ENCODE measurements around the gene NAALADL2. TPM values are rescaled to one million over a fixed set of nuclear protein-coding genes. Genes with fewer than 3 reads are reported as not detected.

NAALADL2 gene
- total and polyA plus RNA-seq, 2 of the 13 experiments (the other 11 are each of a cell fraction or from before 2014, with no cell fraction given), result 0.08 TPM; not detected in 1

DNA sequence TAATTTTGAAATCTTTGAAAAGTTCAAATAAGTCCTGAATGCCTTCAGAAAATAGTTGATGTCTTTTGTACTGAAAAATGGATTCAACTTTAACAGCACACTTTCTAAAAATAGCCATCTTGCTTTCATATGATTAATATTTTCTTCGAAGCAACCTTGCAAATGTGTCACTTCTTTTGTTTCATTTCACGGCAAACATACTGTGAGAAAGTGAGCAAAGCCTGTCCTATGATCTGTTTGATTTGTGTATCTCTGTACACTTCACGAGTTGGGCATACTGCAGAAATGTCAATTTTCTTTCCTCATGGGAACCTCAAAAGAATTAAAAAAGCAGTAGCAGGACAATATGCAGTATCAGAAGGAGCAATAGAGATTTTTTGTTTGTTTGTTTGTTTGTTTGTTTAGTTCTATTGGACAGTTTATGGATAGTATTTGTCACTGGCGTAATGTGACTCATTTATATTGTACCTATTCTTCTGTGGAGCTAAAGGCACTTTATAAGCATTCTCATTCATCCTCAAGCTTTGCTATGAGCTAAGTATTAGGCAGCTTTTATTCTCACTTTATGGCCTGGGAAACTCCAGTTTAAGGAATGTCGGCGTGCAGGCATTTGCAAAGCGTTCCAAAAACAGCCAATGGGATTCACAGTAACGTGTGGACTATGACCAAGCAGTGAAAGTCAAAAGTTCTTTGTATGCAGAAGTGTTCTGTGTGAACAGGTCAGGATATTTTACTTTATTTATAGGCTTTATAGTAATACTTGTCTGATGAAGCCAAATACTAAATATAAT is 572.0 kb downstream of the NAALADL2 start:
- no TSS peak for BruUV-seq (replicated peaks)
- Histone ChIP-seq H3K27me3 (ENCODE audit: control insufficient read depth in 1 of 2, insufficient read depth in 2 of 2, low read length in 2 of 2) (no peaks in the 10 kb centered on the region), H3K4me1 (ENCODE audit: insufficient read depth, low read length) (no peaks in the 10 kb centered on the region), H3K4me3 (replicated peaks in 1 of 3; ENCODE audit: insufficient read depth in 1 of 3, low read depth in 2 of 3, low read length in 3 of 3) (no peak overlapping the region), H3K9ac (ENCODE audit: insufficient read depth, low read depth, low read length) (no peak overlapping the region), H3K9me3 (ENCODE audit: low read length) (peaks cover 5% of the 10 kb centered on the region), H4K20me1 (ENCODE audit: insufficient read depth, low read length) (no peaks in the 10 kb centered on the region), H3K79me2 (ENCODE audit: insufficient read depth, low read length) (no peaks in the 10 kb centered on the region), H3K27ac (ENCODE audit: extremely low read length, insufficient read depth, low read length) (no peak overlapping the region), H3K4me2 (ENCODE audit: low read depth, low read length) (no peak overlapping the region), H2AFZ (ENCODE audit: low read length) (no peak overlapping the region), H3K36me3 (replicated peaks in 1 of 2; ENCODE audit: control insufficient read depth in 1 of 2, insufficient read depth in 2 of 2, low read length in 2 of 2) (no peaks in the 10 kb centered on the region)
- ChIA-PET CTCF (ENCODE audit: low intra/inter-chr PET ratio, low total read pairs) (no interaction called here), POLR2A (no interaction called here)
- TF ChIP-seq ZNF296 (CRISPR knock-in tag; conservative IDR thresholded peaks at IDR 0.05), result no peak
- no peak for TF ChIP-seq ATF7-NPFF (CRISPR knock-in tag; IDR thresholded peaks at IDR 0.05; ENCODE audit: low read depth)
- no peak for TF ChIP-seq BCL6 (CRISPR knock-in tag; IDR thresholded peaks at IDR 0.05)
- TF ChIP-seq RARA (CRISPR knock-in tag; IDR thresholded peaks at IDR 0.05), result no peak
- TF ChIP-seq, protein P1, sequence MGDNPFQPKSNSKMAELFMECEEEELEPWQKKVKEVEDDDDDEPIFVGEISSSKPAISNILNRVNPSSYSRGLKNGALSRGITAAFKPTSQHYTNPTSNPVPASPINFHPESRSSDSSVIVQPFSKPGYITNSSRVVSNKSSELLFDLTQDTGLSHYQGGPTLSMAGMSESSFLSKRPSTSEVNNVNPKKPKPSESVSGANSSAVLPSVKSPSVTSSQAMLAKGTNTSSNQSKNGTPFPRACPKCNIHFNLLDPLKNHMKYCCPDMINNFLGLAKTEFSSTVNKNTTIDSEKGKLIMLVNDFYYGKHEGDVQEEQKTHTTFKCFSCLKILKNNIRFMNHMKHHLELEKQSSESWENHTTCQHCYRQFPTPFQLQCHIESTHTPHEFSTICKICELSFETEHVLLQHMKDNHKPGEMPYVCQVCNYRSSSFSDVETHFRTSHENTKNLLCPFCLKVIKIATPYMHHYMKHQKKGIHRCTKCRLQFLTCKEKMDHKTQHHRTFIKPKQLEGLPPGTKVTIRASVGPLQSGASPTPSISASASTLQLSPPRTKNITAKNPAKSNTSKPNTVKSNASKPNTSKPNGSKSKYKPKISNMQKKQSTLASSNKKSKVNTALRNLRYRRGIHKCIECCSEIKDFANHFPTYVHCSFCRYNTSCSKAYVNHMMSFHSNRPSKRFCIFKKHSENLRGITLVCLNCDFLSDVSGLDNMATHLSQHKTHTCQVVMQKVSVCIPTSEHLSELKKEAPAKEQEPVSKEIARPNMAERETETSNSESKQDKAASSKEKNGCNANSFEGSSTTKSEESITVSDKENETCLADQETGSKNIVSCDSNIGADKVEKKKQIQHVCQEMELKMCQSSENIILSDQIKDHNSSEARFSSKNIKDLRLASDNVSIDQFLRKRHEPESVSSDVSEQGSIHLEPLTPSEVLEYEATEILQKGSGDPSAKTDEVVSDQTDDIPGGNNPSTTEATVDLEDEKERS (CRISPR knock-in tag; IDR thresholded peaks at IDR 0.05), result no peak
- TF ChIP-seq GZF1 (CRISPR knock-in tag; IDR thresholded peaks at IDR 0.05), result no peak
- TF ChIP-seq, protein P2, sequence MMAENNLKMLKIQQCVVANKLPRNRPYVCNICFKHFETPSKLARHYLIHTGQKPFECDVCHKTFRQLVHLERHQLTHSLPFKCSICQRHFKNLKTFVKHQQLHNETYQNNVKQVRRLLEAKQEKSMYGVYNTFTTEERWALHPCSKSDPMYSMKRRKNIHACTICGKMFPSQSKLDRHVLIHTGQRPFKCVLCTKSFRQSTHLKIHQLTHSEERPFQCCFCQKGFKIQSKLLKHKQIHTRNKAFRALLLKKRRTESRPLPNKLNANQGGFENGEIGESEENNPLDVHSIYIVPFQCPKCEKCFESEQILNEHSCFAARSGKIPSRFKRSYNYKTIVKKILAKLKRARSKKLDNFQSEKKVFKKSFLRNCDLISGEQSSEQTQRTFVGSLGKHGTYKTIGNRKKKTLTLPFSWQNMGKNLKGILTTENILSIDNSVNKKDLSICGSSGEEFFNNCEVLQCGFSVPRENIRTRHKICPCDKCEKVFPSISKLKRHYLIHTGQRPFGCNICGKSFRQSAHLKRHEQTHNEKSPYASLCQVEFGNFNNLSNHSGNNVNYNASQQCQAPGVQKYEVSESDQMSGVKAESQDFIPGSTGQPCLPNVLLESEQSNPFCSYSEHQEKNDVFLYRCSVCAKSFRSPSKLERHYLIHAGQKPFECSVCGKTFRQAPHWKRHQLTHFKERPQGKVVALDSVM (CRISPR knock-in tag; IDR thresholded peaks at IDR 0.05), result no peak
- no peak for TF ChIP-seq TBP (CRISPR knock-in tag; IDR thresholded peaks at IDR 0.05)
- TF ChIP-seq, protein P3, sequence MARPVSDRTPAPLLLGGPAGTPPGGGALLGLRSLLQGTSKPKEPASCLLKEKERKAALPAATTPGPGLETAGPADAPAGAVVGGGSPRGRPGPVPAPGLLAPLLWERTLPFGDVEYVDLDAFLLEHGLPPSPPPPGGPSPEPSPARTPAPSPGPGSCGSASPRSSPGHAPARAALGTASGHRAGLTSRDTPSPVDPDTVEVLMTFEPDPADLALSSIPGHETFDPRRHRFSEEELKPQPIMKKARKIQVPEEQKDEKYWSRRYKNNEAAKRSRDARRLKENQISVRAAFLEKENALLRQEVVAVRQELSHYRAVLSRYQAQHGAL (CRISPR knock-in tag; IDR thresholded peaks at IDR 0.05; ENCODE audit: not compliant biosample characterization), result no peak
- ATAC-seq (no peak), DNase-seq (ENCODE audit: low spot score) (no peak), FAIRE-seq (no peak)
- 6% methylated on average over 8 of the region's 8 CpGs for WGBS (ENCODE audit: low lambda C conversion rate)
- in situ Hi-C loops (cut with HindIII; ENCODE audit: extremely low pct_ligation_motif_present, low pct_unique_long_range_greater_than_20kb) (no loop called here), intact Hi-C loops (cut with micrococcal nuclease; ENCODE audit: unreplicated experiment) (no loop called here)
